Lower leg skin (tissue), 4 donors: ENCODE results near the gene SVIL. TPM values are rescaled to one million over a fixed set of nuclear protein-coding genes. Genes with fewer than 3 reads are reported as not detected.
A peak's percentile ranks its signal among the peaks of the same experiment; 100 is the strongest.
"Not testable (repeated sequence)": the region's sequence is repeated elsewhere in the genome, so short reads cannot be mapped to it uniquely, and the experiment has no call there.

Experiments
- DNase-seq, 2 donors: peaks; one replicate each; pipeline ENCODE4 v3.0.0-alpha.2; 2019; ENCODE audit warnings: low spot score in 2 of 2
- H3K4me3 ChIP-seq: fragments of 200-600 bp; sonication (generic); 2 replicates; pipeline ENCODE4 v1.5.1; 2017; ENCODE audit warnings: mild to moderate bottlenecking, low read depth; ENCODE audit not compliant: poor library complexity, severe bottlenecking
- CTCF ChIP-seq, 3 donors: fragments of 450-650 bp; IDR thresholded peaks; one replicate each; pipeline ENCODE4 v1.5.1; 2016; ENCODE audit warnings: antibody characterized with exemption in 3 of 3, mild to moderate bottlenecking in 3 of 3, moderate library complexity in 2 of 3
- POLR2A ChIP-seq, 2 donors: fragments of 450-650 bp; IDR thresholded peaks; one replicate each; pipeline ENCODE4 v1.6.1; 2016 to 2017; ENCODE audit warnings: antibody characterized with exemption in 2 of 2, mild to moderate bottlenecking in 1 of 2, moderate library complexity in 1 of 2
- WGBS, 2 donors: methylation state at CpG; one replicate each; pipeline ENCODE4 v1.1.5; 2018; 5-methylcytosine and 5-hydroxymethylcytosine counted together
- intact Hi-C: fragments of 100-400 bp; cut with DNase I; formaldehyde crosslinking; loops from one replicate; pipeline ENCODE4 v1.15.0; 2023; ENCODE audit warnings: low total_unique reads
- total RNA-seq, 4 donors: library from RNA; depleted of rRNA; stranded (reverse); fragments of >200 nt; gene quantifications; one replicate each; pipeline ENCODE4 v1.1.0, GENCODE V29; 2016

SVIL gene
- total RNA-seq, 4 donors from 2014 or later, result 49.0 to 91.0 (median 74.4) TPM

DNA sequence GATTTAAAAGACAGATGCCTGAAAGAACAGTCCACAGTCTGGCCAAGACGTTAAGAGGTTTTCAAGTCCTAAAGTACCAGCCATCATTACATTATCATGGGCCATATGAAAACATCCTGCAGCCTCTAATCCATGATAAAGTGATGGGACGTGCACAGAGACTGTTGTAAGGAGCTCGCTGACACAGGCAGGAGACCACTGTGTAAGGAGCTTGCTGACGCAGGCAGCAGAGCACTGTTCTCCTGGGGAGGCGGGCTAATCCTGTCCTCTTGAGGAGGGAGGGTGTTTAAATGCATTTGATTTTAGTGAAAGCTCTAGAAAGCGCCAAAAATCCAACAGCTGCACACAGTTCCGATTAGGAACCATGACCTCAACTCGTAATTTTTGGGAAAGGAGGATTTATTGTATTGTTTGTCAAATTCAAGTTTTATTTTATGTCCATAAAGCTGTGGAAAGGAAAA lies 16.9 kb downstream of the SVIL start:
- WGBS, 2 donors, result 62 to 63% methylated on average over 8 of the region's 8 CpGs
- peak in 1 of 2 donors; percentile 62 for DNase-seq
- no peak overlapping the region for H3K4me3 ChIP-seq
- TF ChIP-seq POLR2A (IDR thresholded peaks at IDR 0.05), result no peak
- no peak for TF ChIP-seq CTCF (IDR thresholded peaks at IDR 0.05)
- intact Hi-C loops, result no loop called here

GRCh38 chr10:29616542-29616941 lies 18.2 kb downstream of the SVIL start:
- 98 to 99% methylated on average over 6 of the region's 6 CpGs for WGBS, 2 donors
- intact Hi-C loops, result no loop called here
- TF ChIP-seq POLR2A (IDR thresholded peaks at IDR 0.05) (no peak), CTCF (IDR thresholded peaks at IDR 0.05) (no peak)
- no peak for DNase-seq
- H3K4me3 ChIP-seq, result no peak overlapping the region

DNA sequence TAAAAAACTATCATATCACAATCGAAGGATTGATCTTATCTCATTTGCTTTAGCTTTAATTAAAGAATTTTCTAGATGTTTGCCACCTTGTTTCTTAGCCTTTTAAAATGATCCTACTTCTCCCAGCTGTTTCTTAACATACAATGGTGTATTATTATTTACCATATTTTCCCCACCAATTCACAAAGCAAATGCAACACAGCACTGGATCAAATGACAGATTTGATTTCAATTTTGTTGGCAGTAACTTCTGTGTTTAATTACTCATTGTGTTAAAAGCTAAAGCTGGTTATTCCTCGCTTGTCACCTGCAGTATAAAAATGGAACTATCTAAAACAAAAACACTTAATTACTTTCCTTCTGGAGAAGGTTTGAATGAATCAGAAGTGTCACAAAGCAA lies 19.6 kb downstream of the SVIL start:
- WGBS, 2 donors, result 63 to 69% methylated on average over 2 of the region's 2 CpGs
- H3K4me3 ChIP-seq, result no peak overlapping the region
- intact Hi-C loops, result no loop called here
- DNase-seq, result no peak
- TF ChIP-seq POLR2A (IDR thresholded peaks at IDR 0.05) (no peak), CTCF (IDR thresholded peaks at IDR 0.05) (no peak)

- intact Hi-C loops, H3K4me3 ChIP-seq, DNase-seq: not testable (repeated sequence)
- 76 to 78% methylated on average over 1 of the region's 1 CpG for WGBS, 2 donors
Observed at GRCh38 chr10:29614289-29614688, 20.5 kb downstream of the SVIL start.

- DNase-seq, result no peak
- intact Hi-C loops, result no loop called here
- WGBS, 2 donors, result 93 to 95% methylated on average over 4 of the region's 4 CpGs
- TF ChIP-seq CTCF (IDR thresholded peaks at IDR 0.05) (no peak), POLR2A (IDR thresholded peaks at IDR 0.05) (no peak)
- H3K4me3 ChIP-seq, result no peak overlapping the region
Observed at GRCh38 chr10:29613791-29614190, 21.0 kb downstream of the SVIL start.

DNA sequence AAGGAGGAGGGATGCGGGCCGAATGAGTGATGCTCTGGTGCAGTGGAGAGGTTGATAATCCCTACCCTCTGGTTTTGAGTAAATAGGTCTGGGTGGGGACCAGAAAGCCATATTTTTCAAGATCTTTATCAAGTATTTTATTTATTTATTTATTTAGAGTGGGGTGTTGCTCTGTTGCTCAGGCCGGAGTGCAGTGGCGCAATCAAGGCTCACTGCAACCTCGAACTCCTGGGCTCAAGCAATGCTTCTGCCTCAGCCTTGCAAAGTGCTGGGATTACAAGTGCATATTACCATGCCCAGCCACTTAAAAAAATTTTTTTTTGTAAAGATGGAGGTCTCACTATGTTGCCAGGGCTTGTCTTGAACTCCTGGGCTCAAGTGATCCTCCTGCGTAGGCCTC lies 21.6 kb downstream of the SVIL start:
- WGBS, 2 donors, result 90% methylated on average over 6 of the region's 6 CpGs
- intact Hi-C loops, result no loop called here
- peak in 1 of 2 donors; percentile 79 for DNase-seq
- H3K4me3 ChIP-seq, result no peak overlapping the region
- TF ChIP-seq CTCF (IDR thresholded peaks at IDR 0.05) (no peak), POLR2A (IDR thresholded peaks at IDR 0.05) (no peak)
